GM23338 (cell line): ENCODE measurements around the gene EXOC3. TPM values are rescaled to one million over a fixed set of nuclear protein-coding genes. Genes with fewer than 3 reads are reported as not detected.

ENCODE experiments used
- polyA plus RNA-seq: library from polyadenylated mRNA; unstranded; fragments of >200 nt; fragmentation: Nextera tagmentation; extraction: Ambion mirVana; gene quantifications from 2 replicates; pipeline ENCODE4 v1.2.1, GENCODE V29; 2016
- total RNA-seq: library from RNA; depleted of rRNA; stranded (reverse); fragments of >200 nt; shearing (Covaris generic); gene quantifications from 2 replicates; pipeline ENCODE4 v1.2.3, GENCODE V29; 2014; rRNA removed

Gene EXOC3
- total and polyA plus RNA-seq, 2 experiments from 2014 or later: 13.4 to 31.6 TPM

Other genes starting within 250 kb of the EXOC3 start
- 4.2 and 6.0 TPM in 2 replicates for gene CCDC127, start 225.0 kb upstream of the EXOC3 start, total RNA-seq
- gene CCDC127, start 225.0 kb upstream of the EXOC3 start, polyA plus RNA-seq: 7.2 and 7.3 TPM in 2 replicates
- gene SDHA, start 224.9 kb upstream of the EXOC3 start, total RNA-seq: 62.2 and 71.3 TPM in 2 replicates
- gene SDHA, start 224.9 kb upstream of the EXOC3 start, polyA plus RNA-seq: 69.3 and 70.6 TPM in 2 replicates
- gene PDCD6, start 171.5 kb upstream of the EXOC3 start, total RNA-seq: 80.6 and 80.9 TPM in 2 replicates
- gene PDCD6, start 171.5 kb upstream of the EXOC3 start, polyA plus RNA-seq: 127 and 129 TPM in 2 replicates
- 0.97 and 1.8 TPM in 2 replicates for gene AHRR, start 121.5 kb upstream of the EXOC3 start, total RNA-seq
- gene AHRR, start 121.5 kb upstream of the EXOC3 start, polyA plus RNA-seq: 0.27 and 0.61 TPM in 2 replicates
- 2.2 and 3.1 TPM in 2 replicates for gene SLC9A3, start 81.3 kb downstream of the EXOC3 start, total RNA-seq
- 0.39 and 0.75 TPM in 2 replicates for gene SLC9A3, start 81.3 kb downstream of the EXOC3 start, polyA plus RNA-seq
- 23.1 and 27.1 TPM in 2 replicates for gene CEP72, start 169.2 kb downstream of the EXOC3 start, total RNA-seq
- gene CEP72, start 169.2 kb downstream of the EXOC3 start, polyA plus RNA-seq: 12.5 and 15.5 TPM in 2 replicates